ENCODE results near the gene MADCAM1. TPM values are rescaled to one million over a fixed set of nuclear protein-coding genes. Genes with fewer than 3 reads are reported as not detected.
"Not testable (repeated sequence)": the region's sequence is repeated elsewhere in the genome, so short reads cannot be mapped to it uniquely, and the experiment has no call there.

Gene MADCAM1
- total RNA-seq, 1 donor = 0.72 TPM

DNA sequence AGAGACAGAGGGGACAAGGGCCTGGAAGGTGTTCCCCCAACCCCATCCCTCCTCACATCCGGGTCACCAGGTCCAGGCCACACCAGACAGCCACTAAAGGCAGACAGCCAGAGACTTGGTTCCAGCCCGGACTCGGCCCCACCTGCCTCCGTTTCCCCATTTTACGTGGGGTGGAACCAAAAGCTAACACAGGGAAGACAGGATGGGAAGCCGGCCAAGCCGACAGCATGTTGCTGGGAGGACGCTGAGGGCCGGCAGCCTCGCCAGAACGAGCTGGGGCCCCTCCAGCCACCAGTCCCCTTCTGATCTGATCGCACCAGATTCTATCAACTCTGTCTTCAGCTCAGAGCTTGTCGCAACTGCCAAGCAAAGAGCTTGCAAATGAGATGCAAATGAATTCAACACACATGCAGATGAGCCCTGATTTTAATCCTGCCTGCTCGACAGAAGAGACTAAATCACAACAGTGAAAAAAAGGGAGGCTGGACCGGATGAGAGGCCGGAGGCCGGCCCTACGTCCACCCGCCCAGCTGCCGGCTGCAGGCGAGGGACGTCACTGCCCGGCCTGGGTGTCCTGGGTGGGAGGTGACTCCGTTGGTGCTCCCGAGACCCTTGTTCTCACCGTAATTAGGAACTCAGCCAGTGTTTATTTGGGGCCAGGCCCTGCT is 17.9 kb upstream of the MADCAM1 start:
- no peaks in the 10 kb centered on the region for H3K79me2 ChIP-seq (ENCODE audit: insufficient read depth, low read length)

DNA sequence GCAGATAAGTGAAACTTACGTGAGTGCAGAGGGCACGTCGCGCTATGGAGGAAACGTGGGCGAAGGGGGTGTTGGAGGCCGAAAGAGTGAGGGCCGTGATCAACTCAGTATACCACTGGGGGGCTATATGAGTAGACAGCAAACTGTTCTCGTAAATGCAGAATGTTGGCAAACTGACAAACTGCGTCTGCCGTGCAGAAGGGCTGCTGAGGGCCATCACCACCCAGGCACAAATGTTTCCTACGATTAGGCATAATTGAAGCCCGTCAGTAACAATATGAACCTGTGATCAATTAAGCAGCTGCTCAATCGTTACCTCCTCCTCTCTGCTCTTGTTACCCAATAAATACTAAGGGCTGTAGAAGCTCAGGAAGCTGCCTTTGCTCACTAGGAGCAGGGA is 17.3 kb upstream of the MADCAM1 start:
- Histone ChIP-seq H3K9me3 (ENCODE audit: low read depth, low read length) (no peaks in the 10 kb centered on the region), H3K4me1 (ENCODE audit: insufficient read depth, low read length) (peaks cover 4% of the 10 kb centered on the region), H2AFZ (ENCODE audit: low read length) (no peak overlapping the region), H3K79me2 (ENCODE audit: insufficient read depth, low read length) (no peaks in the 10 kb centered on the region), H3K4me2 (ENCODE audit: insufficient read depth, low read length) (no peak overlapping the region), H3K36me3 (ENCODE audit: insufficient read depth, low read length) (no peaks in the 10 kb centered on the region), H3K27ac (ENCODE audit: low read depth, low read length) (no peak overlapping the region), H3K27me3 (ENCODE audit: insufficient read depth, low read length) (peaks cover 4% of the 10 kb centered on the region), H4K20me1 (ENCODE audit: insufficient read depth, low read length) (no peaks in the 10 kb centered on the region), H3K4me3 (ENCODE audit: insufficient read depth, low read length) (no peak overlapping the region)
- peak; percentile 27 for DNase-seq (ENCODE audit: insufficient read length, low spot score, missing footprints)
- TF ChIP-seq CTCF (IDR thresholded peaks at IDR 0.05; ENCODE audit: extremely low read depth, low read depth, low read length) = no peak

More for the DNA sequence above, 17.9 kb upstream of the MADCAM1 start:
- no peak overlapping the region for H3K4me2 ChIP-seq (ENCODE audit: insufficient read depth, low read length)
- peaks cover 6% of the 10 kb centered on the region for H3K4me1 ChIP-seq (ENCODE audit: insufficient read depth, low read length)
- TF ChIP-seq CTCF (IDR thresholded peaks at IDR 0.05; ENCODE audit: extremely low read depth, low read depth, low read length) = no peak
- no peak for DNase-seq (ENCODE audit: insufficient read length, low spot score, missing footprints)
- H4K20me1 ChIP-seq (ENCODE audit: insufficient read depth, low read length) = no peaks in the 10 kb centered on the region
- H3K27ac ChIP-seq (ENCODE audit: low read depth, low read length) = no peak overlapping the region
- H3K27me3 ChIP-seq (ENCODE audit: insufficient read depth, low read length) = peaks cover 4% of the 10 kb centered on the region
- H3K36me3 ChIP-seq (ENCODE audit: insufficient read depth, low read length) = no peaks in the 10 kb centered on the region
- no peak overlapping the region for H2AFZ ChIP-seq (ENCODE audit: low read length)
- H3K9me3 ChIP-seq (ENCODE audit: low read depth, low read length) = no peaks in the 10 kb centered on the region
- no peak overlapping the region for H3K4me3 ChIP-seq (ENCODE audit: insufficient read depth, low read length)

DNA sequence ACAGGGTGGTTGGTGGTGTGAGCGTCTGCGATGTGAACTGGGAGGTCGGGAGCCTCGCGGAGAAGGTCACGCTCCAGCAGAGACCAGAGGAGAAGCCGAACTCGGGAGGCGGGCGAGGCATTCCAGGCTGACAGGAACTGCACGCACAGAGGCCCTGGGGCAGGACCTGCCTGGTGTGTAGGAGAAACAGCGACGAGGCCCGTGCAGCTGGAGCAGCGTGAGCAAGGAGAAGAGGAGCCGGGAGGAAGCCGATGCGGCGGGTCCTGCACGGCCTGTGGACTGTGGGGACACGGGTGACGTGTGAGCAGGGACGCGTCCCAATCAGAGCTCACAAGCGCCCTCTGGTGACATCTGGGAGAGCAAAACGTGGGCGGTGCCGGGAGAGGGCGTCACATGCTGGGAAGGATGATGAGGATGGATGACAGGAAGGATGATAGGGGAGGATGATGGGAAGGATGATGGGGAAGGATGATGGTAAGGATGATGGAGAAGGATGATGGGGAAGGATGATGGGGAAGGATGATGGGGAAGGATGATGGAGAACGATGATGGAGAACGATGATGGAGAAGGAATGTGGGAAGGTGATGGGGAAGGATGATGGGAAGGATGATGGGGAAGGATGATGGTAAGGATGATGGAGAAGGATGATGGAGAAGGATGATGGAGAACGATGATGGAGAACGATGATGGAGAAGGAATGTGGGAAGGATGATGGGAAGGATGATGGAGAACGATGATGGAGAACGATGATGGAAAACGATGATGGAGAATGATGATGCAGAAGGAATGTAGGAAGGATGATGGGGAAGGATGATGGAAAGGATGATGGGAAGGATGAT is 16.1 kb upstream of the MADCAM1 start:
- no peaks in the 10 kb centered on the region for H4K20me1 ChIP-seq (ENCODE audit: insufficient read depth, low read length)
- peak overlapping the region; percentile 69 for H3K4me2 ChIP-seq (ENCODE audit: insufficient read depth, low read length)
- no peaks in the 10 kb centered on the region for H3K79me2 ChIP-seq (ENCODE audit: insufficient read depth, low read length)
- H3K36me3 ChIP-seq (ENCODE audit: insufficient read depth, low read length) = no peaks in the 10 kb centered on the region
- TF ChIP-seq CTCF (IDR thresholded peaks at IDR 0.05; ENCODE audit: extremely low read depth, low read depth, low read length) = peak; percentile 51
- no peaks in the 10 kb centered on the region for H3K4me1 ChIP-seq (ENCODE audit: insufficient read depth, low read length)
- H3K27ac ChIP-seq (ENCODE audit: low read depth, low read length) = no peak overlapping the region
- DNase-seq (ENCODE audit: insufficient read length, low spot score, missing footprints) = peak; percentile 98
- H2AFZ ChIP-seq (ENCODE audit: low read length) = peak overlapping the region; percentile 85
- no peaks in the 10 kb centered on the region for H3K9me3 ChIP-seq (ENCODE audit: low read depth, low read length)
- peaks cover 4% of the 10 kb centered on the region for H3K27me3 ChIP-seq (ENCODE audit: insufficient read depth, low read length)
- H3K4me3 ChIP-seq (ENCODE audit: insufficient read depth, low read length) = peak overlapping the region; percentile 60

DNA sequence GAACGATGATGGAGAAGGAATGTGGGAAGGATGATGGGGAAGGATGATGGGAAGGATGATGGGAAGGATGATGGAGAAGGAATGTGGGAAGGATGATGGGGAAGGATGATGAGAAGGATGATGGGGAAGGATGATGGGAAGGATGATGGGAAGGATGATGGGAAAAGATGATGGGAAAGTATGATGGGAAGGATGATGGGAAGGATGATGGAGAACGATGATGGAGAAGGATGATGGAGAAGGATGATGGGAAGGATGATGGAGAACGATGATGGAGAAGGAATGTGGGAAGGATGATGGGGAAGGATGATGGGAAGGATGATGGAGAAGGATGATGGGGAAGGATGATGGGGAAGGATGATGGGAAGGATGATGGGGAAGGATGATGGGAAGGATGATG is 15.2 kb upstream of the MADCAM1 start:
- not testable (repeated sequence) for H3K9me3 ChIP-seq (ENCODE audit: low read depth, low read length); H3K4me3 ChIP-seq (ENCODE audit: insufficient read depth, low read length); H3K27me3 ChIP-seq (ENCODE audit: insufficient read depth, low read length); DNase-seq (ENCODE audit: insufficient read length, low spot score, missing footprints); H3K4me1 ChIP-seq (ENCODE audit: insufficient read depth, low read length); H2AFZ ChIP-seq (ENCODE audit: low read length); H3K79me2 ChIP-seq (ENCODE audit: insufficient read depth, low read length); H3K36me3 ChIP-seq (ENCODE audit: insufficient read depth, low read length); H3K27ac ChIP-seq (ENCODE audit: low read depth, low read length); H3K4me2 ChIP-seq (ENCODE audit: insufficient read depth, low read length); H4K20me1 ChIP-seq (ENCODE audit: insufficient read depth, low read length)

Data from osteoblast (primary cell).